Fibroblast of mammary gland (primary cell): ENCODE data around the gene FFAR2.

ENCODE experiments used
- DNase-seq: peaks from one replicate; pipeline ENCODE4 v3.0.0-alpha.2; 2010; ENCODE audit warnings: low read depth
- H3K4me3 ChIP-seq: 2 replicates; pipeline ENCODE4 v1.5.1; 2011; ENCODE audit warnings: low read depth, mild to moderate bottlenecking, low read length, moderate library complexity; ENCODE audit not compliant: control insufficient read depth
- TF ChIP-seq, protein P1 (sequence below): conservative IDR thresholded peaks from 2 replicates; pipeline ENCODE4 v1.5.1; 2011; ENCODE audit warnings: low read depth, low read length, inconsistent platforms; ENCODE audit not compliant: control insufficient read depth, insufficient read depth

Gene FFAR2

DNA sequence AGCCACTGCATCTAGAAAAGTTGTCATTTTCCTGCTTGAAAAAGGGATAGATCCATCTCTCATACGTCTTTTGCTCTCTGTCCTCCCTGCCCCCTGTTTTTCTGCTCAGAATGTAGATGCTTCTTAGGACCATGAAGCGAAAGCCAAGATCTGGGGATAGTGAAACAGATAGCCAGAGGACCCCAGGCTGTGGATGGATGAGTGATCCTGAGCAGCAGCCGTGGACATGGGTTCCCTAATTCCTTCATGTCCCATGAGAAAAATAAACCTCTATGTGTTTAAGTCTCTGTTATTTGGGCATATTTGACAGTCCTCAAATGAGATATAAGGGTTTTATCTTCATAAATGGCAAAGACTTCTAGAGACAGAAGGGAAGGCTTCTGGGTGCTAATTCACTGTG, 12.2 kb upstream of the FFAR2 start:
- TF ChIP-seq, protein P1, sequence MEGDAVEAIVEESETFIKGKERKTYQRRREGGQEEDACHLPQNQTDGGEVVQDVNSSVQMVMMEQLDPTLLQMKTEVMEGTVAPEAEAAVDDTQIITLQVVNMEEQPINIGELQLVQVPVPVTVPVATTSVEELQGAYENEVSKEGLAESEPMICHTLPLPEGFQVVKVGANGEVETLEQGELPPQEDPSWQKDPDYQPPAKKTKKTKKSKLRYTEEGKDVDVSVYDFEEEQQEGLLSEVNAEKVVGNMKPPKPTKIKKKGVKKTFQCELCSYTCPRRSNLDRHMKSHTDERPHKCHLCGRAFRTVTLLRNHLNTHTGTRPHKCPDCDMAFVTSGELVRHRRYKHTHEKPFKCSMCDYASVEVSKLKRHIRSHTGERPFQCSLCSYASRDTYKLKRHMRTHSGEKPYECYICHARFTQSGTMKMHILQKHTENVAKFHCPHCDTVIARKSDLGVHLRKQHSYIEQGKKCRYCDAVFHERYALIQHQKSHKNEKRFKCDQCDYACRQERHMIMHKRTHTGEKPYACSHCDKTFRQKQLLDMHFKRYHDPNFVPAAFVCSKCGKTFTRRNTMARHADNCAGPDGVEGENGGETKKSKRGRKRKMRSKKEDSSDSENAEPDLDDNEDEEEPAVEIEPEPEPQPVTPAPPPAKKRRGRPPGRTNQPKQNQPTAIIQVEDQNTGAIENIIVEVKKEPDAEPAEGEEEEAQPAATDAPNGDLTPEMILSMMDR = no peak
- no peak for DNase-seq
- H3K4me3 ChIP-seq = no peak overlapping the region

DNA sequence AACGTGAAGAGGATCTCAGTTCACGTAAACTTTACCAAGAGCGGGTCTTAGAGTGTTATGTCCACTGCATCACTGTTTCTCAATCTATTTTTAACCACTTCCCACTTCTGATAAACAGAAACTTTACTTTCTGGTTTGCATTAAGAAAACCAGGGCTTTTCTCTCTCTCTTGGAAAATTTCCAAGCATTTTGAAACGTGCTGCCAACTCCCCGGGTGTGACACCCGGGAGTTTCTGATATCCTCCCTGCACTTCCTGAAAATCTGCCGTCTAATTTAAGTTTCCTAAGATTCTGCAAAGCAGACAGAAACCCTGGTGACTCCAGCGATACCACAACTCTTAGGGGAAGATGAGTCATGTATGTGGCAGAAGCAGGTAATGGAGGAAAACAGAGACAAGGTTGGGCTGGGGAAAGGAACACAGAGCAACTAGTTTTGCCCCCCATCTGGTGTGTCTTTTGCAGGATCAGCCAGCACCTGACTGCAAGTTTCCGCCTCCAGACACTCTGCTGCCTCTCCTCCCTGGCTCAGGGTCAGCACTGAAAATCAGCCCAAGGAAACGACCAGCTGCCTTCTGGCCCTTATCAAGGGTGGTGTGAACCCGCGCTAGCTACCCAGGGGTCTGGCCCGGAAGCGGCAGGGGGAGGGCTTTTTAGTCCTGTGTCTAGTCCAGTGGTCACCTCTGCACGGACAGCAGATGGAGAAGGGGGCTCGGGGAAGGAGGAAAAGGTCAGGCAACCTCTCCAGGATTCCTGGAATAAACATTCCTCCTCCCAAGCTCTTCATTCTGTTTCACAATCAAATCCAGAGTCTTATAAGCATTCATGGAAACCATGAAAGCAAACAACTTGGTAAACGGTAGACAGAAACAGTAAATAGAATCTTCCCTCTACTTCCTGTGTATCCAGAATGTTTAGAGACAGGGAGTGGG, 11.3 kb upstream of the FFAR2 start:
- DNase-seq = peak; percentile 48
- TF ChIP-seq, protein P1 = no peak
- no peak overlapping the region for H3K4me3 ChIP-seq

DNA sequence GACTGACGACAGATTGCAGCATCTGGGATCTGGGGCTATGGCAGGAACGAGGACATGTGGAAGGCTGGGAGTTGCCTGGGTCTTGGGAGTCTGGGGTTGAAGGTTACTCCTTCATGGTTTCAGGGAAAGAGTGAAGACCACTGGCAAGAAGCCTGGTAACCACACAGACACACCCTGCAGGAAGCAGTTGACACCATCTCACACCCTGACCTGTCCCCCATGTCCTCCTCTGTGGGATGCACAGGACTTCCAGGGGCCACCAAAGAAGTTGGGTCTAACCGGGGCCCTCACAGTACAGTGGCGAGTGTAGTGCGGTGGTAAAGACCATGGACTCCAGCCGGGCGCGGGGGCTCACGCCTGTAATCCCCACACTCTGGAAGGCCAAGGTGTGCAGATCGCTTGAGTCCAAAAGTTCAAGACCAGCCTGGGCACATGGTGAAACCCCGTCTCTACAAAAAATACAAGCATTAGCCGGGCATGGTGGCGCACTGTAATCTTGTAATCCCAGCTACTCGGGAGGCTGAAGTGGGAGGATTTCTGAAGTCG, 10.6 kb upstream of the FFAR2 start:
- TF ChIP-seq, protein P1 = no peak
- no peak overlapping the region for H3K4me3 ChIP-seq
- no peak for DNase-seq

DNA sequence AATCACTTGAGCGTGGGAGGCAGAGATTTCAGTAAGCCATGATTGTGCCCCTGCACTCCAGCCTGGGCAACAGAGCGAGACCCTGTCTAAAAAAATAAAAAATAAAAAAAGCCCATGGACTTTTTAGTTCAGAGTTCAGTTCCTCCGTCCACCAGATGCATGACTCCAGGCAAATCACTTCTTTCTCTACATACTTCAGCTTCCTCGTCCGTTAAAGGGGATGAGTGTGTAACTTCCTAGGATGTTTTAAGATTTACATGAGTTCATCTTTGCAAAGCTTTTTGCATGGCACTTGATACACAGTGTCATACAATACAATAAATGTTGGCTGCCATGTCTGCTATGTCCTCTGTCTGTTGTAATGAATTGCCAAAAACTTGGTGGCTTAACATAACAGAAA, 10.0 kb upstream of the FFAR2 start:
- no peak for DNase-seq
- no peak overlapping the region for H3K4me3 ChIP-seq
- TF ChIP-seq, protein P1 = no peak

DNA sequence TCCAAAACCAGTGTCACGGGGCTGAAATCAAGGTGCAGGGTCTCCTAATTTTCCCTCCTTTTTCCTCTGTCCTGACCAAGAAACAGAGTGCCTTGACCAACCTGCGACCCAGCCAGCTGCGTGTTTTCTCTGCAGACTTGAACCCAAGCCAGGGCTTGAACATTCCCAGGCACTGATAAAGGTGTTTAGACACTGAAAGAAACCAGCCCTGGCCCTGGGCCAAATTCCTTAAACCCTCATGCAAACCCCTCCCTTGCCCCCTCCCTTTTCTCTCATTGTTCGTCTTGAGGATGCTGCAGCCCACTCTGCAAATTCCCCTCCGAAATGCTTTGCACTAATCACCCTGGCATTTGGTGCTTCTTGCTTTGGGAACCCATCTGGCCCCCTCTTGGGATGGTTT, 9.5 kb upstream of the FFAR2 start:
- H3K4me3 ChIP-seq = no peak overlapping the region
- TF ChIP-seq, protein P1 = no peak
- DNase-seq = no peak

DNA sequence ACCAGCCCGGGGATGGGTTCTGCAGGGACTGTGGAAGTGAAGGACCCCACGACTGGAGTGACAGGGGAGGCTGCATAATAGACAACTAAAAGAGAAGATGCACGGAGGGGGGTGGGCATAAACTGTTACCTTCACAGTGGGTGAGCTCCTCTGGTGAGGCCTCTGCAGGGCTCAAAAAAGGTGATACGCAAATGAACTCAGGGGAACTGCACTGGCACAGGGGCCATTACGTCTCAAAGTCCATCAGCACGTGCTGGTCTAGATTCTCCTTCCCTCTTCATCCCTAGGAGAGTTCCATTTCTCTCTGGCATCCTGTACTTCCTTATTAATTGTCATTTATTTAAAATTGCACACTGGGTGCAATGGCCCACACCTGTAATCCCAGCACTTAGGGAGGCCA, 8.1 kb upstream of the FFAR2 start:
- no peak for DNase-seq
- TF ChIP-seq, protein P1 = no peak
- H3K4me3 ChIP-seq = no peak overlapping the region

DNA sequence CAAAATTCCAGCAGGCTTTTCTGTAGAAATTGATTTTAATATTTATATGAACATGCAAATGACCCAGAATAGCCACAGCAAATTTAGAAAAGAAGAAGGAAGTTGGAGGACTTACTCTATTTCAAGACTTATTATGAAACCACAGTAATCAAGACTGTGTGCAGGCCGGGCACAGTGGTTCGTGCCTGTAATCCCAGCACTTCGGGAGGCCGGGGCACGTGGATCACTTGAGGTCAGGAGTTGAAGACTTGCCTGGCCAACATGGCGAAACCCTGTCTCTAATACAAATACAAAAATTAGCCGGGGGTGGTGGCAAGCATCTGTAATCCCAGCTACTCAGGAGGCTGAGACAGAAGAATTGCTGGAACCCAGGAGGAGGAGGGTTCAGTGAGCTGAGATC, 6.0 kb upstream of the FFAR2 start:
- no peak for DNase-seq
- no peak overlapping the region for H3K4me3 ChIP-seq

More for the DNA sequence above, 6.0 kb upstream of the FFAR2 start:
- TF ChIP-seq, protein P1 = no peak
